GM18508 (cell line): Measurements from ENCODE around the gene HMCN2.

Source experiments
- ATAC-seq: cut with Tn5 transposase; IDR thresholded peaks from one replicate; pipeline ENCODE4 v1.9.1; 2021; ENCODE audit warnings: moderate number of reproducible peaks; ENCODE audit not compliant: insufficient read depth, unreplicated experiment

HMCN2 gene, protein sequence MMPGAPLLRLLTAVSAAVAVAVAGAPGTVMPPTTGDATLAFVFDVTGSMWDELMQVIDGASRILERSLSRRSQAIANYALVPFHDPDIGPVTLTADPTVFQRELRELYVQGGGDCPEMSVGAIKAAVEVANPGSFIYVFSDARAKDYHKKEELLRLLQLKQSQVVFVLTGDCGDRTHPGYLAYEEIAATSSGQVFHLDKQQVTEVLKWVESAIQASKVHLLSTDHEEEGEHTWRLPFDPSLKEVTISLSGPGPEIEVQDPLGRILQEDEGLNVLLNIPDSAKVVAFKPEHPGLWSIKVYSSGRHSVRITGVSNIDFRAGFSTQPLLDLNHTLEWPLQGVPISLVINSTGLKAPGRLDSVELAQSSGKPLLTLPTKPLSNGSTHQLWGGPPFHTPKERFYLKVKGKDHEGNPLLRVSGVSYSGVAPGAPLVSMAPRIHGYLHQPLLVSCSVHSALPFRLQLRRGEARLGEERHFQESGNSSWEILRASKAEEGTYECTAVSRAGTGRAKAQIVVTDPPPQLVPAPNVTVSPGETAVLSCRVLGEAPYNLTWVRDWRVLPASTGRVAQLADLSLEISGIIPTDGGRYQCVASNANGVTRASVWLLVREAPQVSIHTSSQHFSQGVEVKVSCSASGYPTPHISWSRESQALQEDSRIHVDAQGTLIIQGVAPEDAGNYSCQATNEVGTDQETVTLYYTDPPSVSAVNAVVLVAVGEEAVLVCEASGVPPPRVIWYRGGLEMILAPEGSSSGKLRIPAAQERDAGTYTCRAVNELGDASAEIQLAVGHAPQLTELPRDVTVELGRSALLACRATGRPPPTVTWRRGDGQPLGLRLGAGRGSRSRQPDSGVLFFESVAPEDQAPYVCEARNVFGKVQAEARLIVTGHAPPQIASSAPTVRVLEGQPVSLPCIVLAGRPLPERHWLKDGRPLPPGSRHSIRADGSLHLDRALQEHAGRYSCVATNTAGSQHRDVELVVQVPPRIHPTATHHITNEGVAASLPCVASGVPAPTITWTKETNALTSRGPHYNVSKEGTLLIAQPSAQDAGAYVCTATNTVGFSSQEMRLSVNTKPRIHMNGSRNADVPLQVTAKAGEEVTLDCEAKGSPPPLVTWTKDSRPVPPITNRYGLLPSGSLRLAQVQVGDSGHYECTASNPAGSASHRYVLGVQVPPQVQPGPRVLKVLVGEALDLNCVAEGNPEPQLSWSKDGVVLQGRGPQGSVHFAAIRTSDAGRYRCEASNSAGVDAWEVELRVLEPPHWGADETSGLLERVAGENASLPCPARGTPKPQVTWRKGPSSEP (N-terminal part only)

GRCh38 chr9:130265431-130266235 is at the start of gene HMCN2:
TSS of gene HMCN2 (plus strand) at chr9:130265760. CDS start at chr9:130265879, 119 bp downstream.
- ATAC-seq = no peak

- ATAC-seq = no peak
Measured at GRCh38 chr9:130217838-130218237, 47.7 kb upstream of the HMCN2 start.

DNA sequence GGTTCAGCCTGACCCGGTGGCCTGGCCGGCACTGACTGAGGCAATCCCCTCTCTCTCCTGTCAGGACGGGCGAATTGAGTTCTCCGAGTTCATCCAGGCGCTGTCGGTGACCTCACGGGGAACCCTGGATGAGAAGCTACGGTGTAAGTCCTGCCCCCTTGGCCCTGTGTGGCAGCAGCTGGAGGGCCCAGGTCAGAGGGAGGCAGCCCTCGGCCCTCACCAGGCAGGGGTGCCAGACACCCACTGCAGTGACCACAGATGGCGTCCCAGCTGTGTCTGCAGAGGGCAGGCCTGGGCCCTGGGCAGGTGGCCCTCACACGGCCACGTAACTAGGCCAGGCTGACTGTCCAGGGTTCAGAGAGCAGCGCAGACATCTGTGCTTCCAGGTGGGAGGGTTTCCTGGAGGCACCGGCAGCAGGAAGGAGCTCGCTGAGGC is 45.9 kb upstream of the HMCN2 start:
- no peak for ATAC-seq

DNA sequence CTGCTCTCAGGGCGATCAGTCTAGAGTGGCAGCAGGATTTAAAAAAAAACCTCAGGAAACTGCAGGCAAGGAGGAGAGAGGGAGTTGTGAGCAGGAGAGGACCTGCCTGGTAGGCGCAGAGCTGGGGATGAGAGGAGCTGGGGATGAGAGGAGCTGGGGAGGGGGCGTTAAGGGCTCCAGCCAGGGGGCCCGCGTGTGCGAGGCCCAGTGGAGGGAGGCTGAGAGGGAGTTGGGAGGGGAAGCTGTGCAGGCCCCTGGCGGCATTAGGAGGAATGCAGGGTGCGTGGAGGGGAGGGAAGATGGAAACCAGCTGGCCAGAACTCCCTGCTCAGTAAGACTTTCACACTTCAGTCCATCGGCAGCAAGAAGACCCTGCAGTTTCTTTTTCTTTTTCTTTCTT is 45.2 kb upstream of the HMCN2 start:
- no peak for ATAC-seq

GRCh38 chr9:130222833-130223232 is 42.7 kb upstream of the HMCN2 start:
- no peak for ATAC-seq

GRCh38 chr9:130225071-130225470 is 40.5 kb upstream of the HMCN2 start:
- no peak for ATAC-seq

- no peak for ATAC-seq
Measured at GRCh38 chr9:130225586-130225985, 40.0 kb upstream of the HMCN2 start.

DNA sequence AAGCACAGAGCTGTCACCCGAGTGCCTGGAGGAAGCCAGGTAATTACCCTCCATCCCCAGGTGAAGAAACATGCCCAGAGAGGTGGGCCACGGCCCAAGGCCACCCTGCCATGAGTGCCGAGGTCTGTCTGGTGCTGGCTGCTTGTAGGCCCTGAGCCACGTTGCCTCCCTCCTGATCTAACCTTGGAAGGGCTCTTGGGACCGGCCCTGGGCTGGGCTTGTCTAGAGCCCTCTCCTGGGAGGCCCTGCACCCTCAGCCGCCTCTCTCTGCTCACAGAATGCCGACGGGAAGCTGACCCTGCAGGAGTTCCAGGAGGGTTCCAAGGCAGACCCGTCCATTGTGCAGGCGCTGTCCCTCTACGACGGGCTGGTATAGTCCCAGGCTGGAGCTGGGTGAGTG is 39.4 kb upstream of the HMCN2 start:
- no peak for ATAC-seq

GRCh38 chr9:130227833-130228232 is 37.7 kb upstream of the HMCN2 start:
- no peak for ATAC-seq

DNA sequence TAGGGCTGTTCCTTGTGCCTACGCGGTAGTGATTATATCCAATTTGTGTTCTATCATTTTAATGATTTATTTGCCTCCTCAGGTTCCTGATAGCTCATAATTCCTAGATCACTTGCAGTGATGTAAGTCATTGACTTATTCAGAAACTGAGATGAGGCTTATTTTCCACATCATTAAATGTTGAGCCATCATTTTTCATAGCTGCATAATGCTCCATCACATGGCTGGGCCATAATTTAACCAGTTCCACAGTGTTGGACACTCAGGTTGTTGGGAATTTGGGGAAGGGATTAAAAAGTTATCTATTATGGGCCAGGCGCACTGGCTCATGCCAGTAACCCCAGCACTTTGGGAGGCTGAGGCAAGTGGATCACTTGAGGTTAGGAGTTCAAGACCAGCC is 35.8 kb upstream of the HMCN2 start:
- no peak for ATAC-seq

- no peak for ATAC-seq
Measured at GRCh38 chr9:130230631-130231030, 34.9 kb upstream of the HMCN2 start.

- no peak for ATAC-seq
Measured at GRCh38 chr9:130232899-130233586, 32.5 kb upstream of the HMCN2 start.

DNA sequence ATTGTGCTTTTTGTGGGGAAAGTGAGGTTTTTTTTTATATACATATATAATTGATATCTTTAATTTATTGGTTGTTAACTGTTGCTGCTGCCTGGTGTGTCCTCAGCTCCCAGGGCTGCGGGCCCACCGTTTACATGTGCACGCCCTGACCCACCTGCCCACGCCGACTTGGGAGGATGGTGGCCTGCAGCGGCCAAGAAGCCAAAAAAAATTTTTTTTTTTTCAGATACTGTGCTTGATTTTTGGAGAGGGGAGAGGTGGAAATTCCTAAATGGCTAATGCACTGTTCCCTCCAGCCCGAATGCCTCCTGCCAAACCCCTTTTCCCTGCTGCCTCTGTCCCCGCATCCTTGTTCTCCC is 32.0 kb upstream of the HMCN2 start:
- ATAC-seq = no peak

DNA sequence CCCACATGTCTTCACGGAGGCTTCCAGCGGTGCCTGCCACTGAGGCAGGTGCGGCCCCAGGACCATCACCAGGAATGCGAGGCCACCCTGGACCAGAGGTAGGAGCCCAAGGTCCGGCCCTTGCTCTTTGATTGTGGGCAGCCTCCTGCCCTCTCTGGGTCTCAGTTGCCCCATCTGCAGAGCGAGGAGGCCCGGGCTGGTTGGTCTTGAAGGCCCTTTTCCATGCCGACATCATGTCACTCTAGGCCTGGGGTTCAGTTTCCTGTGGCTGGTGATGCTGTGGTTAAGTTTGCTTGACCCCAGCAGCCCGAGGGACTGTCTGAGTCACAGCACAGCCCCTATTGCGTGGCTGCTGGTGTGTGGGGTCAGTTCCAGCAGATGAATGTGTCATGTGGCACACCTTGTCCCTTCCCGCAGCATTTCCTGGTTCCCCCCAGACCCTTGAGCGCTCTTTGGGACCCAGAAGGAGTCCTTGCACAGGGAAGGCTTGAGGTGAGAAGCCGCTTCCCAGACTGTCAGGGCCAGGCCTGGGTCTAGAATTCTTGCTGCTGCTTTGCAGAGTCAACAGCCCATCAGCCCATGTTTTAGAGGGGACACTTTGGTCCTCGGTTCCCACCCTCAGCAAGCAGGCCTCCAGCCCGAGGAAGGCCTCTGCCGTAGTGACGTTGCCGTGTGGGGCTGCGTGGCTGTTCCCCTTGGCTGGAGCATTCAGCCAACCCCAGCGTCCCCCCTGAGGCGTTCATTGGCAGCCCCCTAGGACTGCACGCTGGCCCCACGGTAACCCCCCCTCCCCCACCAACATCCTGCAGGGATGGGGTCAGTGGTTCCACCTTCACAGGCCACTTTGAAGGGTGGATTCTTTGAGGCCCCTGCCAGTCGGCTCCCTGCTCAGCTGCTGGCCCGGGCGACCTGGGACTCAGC is 31.0 kb upstream of the HMCN2 start:
- ATAC-seq = no peak

GRCh38 chr9:130235558-130236435 is 29.8 kb upstream of the HMCN2 start:
- no peak for ATAC-seq

- ATAC-seq = no peak
Measured at GRCh38 chr9:130236436-130236985, 29.0 kb upstream of the HMCN2 start.

- no peak for ATAC-seq
Measured at GRCh38 chr9:130237076-130237475, 28.5 kb upstream of the HMCN2 start.
